Epithelial cell of proximal tubule (primary cell): ENCODE measurements around the gene PRMT5. TPM values are rescaled to one million over a fixed set of nuclear protein-coding genes. Genes with fewer than 3 reads are reported as not detected.

ENCODE experiments used
- DNase-seq: peaks from one replicate; pipeline ENCODE4 v3.0.0-alpha.2; 2011; ENCODE audit warnings: low read depth
- H3K4me3 ChIP-seq: 2 replicates; pipeline ENCODE4 v1.5.1; 2011; ENCODE audit warnings: low read depth, mild to moderate bottlenecking, low read length
- CTCF ChIP-seq: conservative IDR thresholded peaks from 2 replicates; pipeline ENCODE4 v1.5.1; 2012; ENCODE audit warnings: low read depth, mild to moderate bottlenecking, low read length
- total RNA-seq: library from RNA; depleted of rRNA; stranded (reverse); fragments of >200 nt; gene quantifications from 2 replicates; pipeline ENCODE4 v1.2.3, GENCODE V29; 2015

Gene PRMT5
- total RNA-seq, 1 donor from 2014 or later: 70.5 TPM

- H3K4me3 ChIP-seq: no peak overlapping the region
- DNase-seq: no peak
- no peak for TF ChIP-seq CTCF
Observed at GRCh38 chr14:22897357-22897756, 31.8 kb downstream of the PRMT5 start.

- no peak overlapping the region for H3K4me3 ChIP-seq
- no peak for DNase-seq
- TF ChIP-seq CTCF: no peak
Observed at GRCh38 chr14:22896760-22897159, 32.4 kb downstream of the PRMT5 start.

GRCh38 chr14:22896356-22896755, 32.8 kb downstream of the PRMT5 start:
- DNase-seq: no peak
- TF ChIP-seq CTCF: no peak
- H3K4me3 ChIP-seq: no peak overlapping the region

- no peak for TF ChIP-seq CTCF
- no peak overlapping the region for H3K4me3 ChIP-seq
- DNase-seq: no peak
Observed at GRCh38 chr14:22895402-22895801, 33.8 kb downstream of the PRMT5 start.

- H3K4me3 ChIP-seq: no peak overlapping the region
- no peak for TF ChIP-seq CTCF
- no peak for DNase-seq
Observed at GRCh38 chr14:22893706-22894105, 35.5 kb downstream of the PRMT5 start.

GRCh38 chr14:22892488-22892887, 36.7 kb downstream of the PRMT5 start:
- DNase-seq: no peak

More at GRCh38 chr14:22892488-22892887, 36.7 kb downstream of the PRMT5 start:
- no peak overlapping the region for H3K4me3 ChIP-seq
- TF ChIP-seq CTCF: no peak
